Measurements from ENCODE around the gene ADGRF5.

Gene ADGRF5

GRCh38 chr6:46819561-46819960 lies 102.2 kb downstream of the ADGRF5 start:
- no peak for DNase-seq (ENCODE audit: low read depth in 2 of 2)

- DNase-seq (ENCODE audit: low read depth in 2 of 2): no peak
These were observed 105.1 kb downstream of the ADGRF5 start for GRCh38 chr6:46816626-46817025.

- DNase-seq (ENCODE audit: low read depth in 2 of 2): no peak
These were observed 106.6 kb downstream of the ADGRF5 start for GRCh38 chr6:46815130-46815529.

- no peak for DNase-seq (ENCODE audit: low read depth in 2 of 2)
These were observed 112.9 kb downstream of the ADGRF5 start for GRCh38 chr6:46808806-46809205.

Data from stimulated activated CD8-positive, alpha-beta memory T cell treated with anti-CD3 and anti-CD28 coated beads, Interleukin-15, amount 100 ng/mL, for 4 hours (primary cell).